ENCODE data around the gene SLC2A4. TPM values are rescaled to one million over a fixed set of nuclear protein-coding genes. Genes with fewer than 3 reads are reported as not detected.

Gene SLC2A4
- total RNA-seq, 1 donor from 2014 or later = 0.38 TPM

GRCh38 chr17:7285679-7286078, 4.2 kb downstream of the SLC2A4 start:
- no peak for TF ChIP-seq CTCF (IDR thresholded peaks at IDR 0.05; ENCODE audit: insufficient read depth, low read length, poor library complexity, severe bottlenecking)
- peaks cover 67% of the 10 kb centered on the region for H3K27me3 ChIP-seq (ENCODE audit: control insufficient read depth, insufficient read depth, low read length)
- no peak for DNase-seq (ENCODE audit: low read depth)
- no peaks in the 10 kb centered on the region for H3K36me3 ChIP-seq (ENCODE audit: control insufficient read depth, insufficient read depth, low read length)
- H3K4me3 ChIP-seq (ENCODE audit: low read depth, low read length) = no peak overlapping the region

GRCh38 chr17:7289256-7290032, 7.9 kb downstream of the SLC2A4 start:
- no peak for TF ChIP-seq CTCF (IDR thresholded peaks at IDR 0.05; ENCODE audit: insufficient read depth, low read length, poor library complexity, severe bottlenecking)
- DNase-seq (ENCODE audit: low read depth) = no peak
- Histone ChIP-seq H3K27me3 (ENCODE audit: control insufficient read depth, insufficient read depth, low read length) (peaks cover 67% of the 10 kb centered on the region), H3K4me3 (ENCODE audit: low read depth, low read length) (no peak overlapping the region), H3K36me3 (ENCODE audit: control insufficient read depth, insufficient read depth, low read length) (no peaks in the 10 kb centered on the region)

GRCh38 chr17:7290166-7290565, 8.6 kb downstream of the SLC2A4 start:
- no peaks in the 10 kb centered on the region for H3K36me3 ChIP-seq (ENCODE audit: control insufficient read depth, insufficient read depth, low read length)
- H3K4me3 ChIP-seq (ENCODE audit: low read depth, low read length) = no peak overlapping the region
- TF ChIP-seq CTCF (IDR thresholded peaks at IDR 0.05; ENCODE audit: insufficient read depth, low read length, poor library complexity, severe bottlenecking) = no peak
- peaks cover 68% of the 10 kb centered on the region for H3K27me3 ChIP-seq (ENCODE audit: control insufficient read depth, insufficient read depth, low read length)
- DNase-seq (ENCODE audit: low read depth) = no peak

GRCh38 chr17:7290685-7291084, 9.2 kb downstream of the SLC2A4 start:
- DNase-seq (ENCODE audit: low read depth) = no peak
- H3K27me3 ChIP-seq (ENCODE audit: control insufficient read depth, insufficient read depth, low read length) = peaks cover 69% of the 10 kb centered on the region
- no peak overlapping the region for H3K4me3 ChIP-seq (ENCODE audit: low read depth, low read length)
- no peak for TF ChIP-seq CTCF (IDR thresholded peaks at IDR 0.05; ENCODE audit: insufficient read depth, low read length, poor library complexity, severe bottlenecking)
- no peaks in the 10 kb centered on the region for H3K36me3 ChIP-seq (ENCODE audit: control insufficient read depth, insufficient read depth, low read length)

- TF ChIP-seq CTCF (IDR thresholded peaks at IDR 0.05; ENCODE audit: insufficient read depth, low read length, poor library complexity, severe bottlenecking) = no peak
- peaks cover 63% of the 10 kb centered on the region for H3K27me3 ChIP-seq (ENCODE audit: control insufficient read depth, insufficient read depth, low read length)
- H3K36me3 ChIP-seq (ENCODE audit: control insufficient read depth, insufficient read depth, low read length) = no peaks in the 10 kb centered on the region
- no peak overlapping the region for H3K4me3 ChIP-seq (ENCODE audit: low read depth, low read length)
- DNase-seq (ENCODE audit: low read depth) = no peak
Observed at GRCh38 chr17:7292194-7292593, 10.7 kb downstream of the SLC2A4 start.

- H3K27me3 ChIP-seq (ENCODE audit: control insufficient read depth, insufficient read depth, low read length) = peaks cover 61% of the 10 kb centered on the region
- H3K4me3 ChIP-seq (ENCODE audit: low read depth, low read length) = no peak overlapping the region
- DNase-seq (ENCODE audit: low read depth) = no peak
- TF ChIP-seq CTCF (IDR thresholded peaks at IDR 0.05; ENCODE audit: insufficient read depth, low read length, poor library complexity, severe bottlenecking) = no peak
- H3K36me3 ChIP-seq (ENCODE audit: control insufficient read depth, insufficient read depth, low read length) = no peaks in the 10 kb centered on the region
Observed at GRCh38 chr17:7292729-7293128, 11.2 kb downstream of the SLC2A4 start.

Measured in kidney epithelial cell (primary cell).